Activated T-cell treated with anti-CD3 and anti-CD28 coated beads for 4 hours (primary cell): ENCODE results near the gene IRGC.

Experiments used
- DNase-seq: peaks from one replicate; pipeline ENCODE4 v3.0.0-alpha.2; 2020

Gene IRGC

GRCh38 chr19:43691755-43692154, 24.1 kb upstream of the IRGC start:
- DNase-seq, result no peak

- DNase-seq, result no peak
Measured at GRCh38 chr19:43692385-43692784, 23.5 kb upstream of the IRGC start.

- DNase-seq, result no peak
Measured at GRCh38 chr19:43692877-43693276, 23.0 kb upstream of the IRGC start.

- no peak for DNase-seq
Measured at GRCh38 chr19:43694553-43694952, 21.3 kb upstream of the IRGC start.

GRCh38 chr19:43695985-43696704, 19.7 kb upstream of the IRGC start:
- no peak for DNase-seq

GRCh38 chr19:43697295-43697694, 18.6 kb upstream of the IRGC start:
- DNase-seq, result no peak

- DNase-seq, result no peak
Measured at GRCh38 chr19:43699506-43700394, 16.1 kb upstream of the IRGC start.

- no peak for DNase-seq
Measured at GRCh38 chr19:43700395-43701000, 15.4 kb upstream of the IRGC start.

- DNase-seq, result no peak
Measured at GRCh38 chr19:43704002-43704705, 11.7 kb upstream of the IRGC start.

GRCh38 chr19:43705729-43706128, 10.1 kb upstream of the IRGC start:
- DNase-seq, result no peak

GRCh38 chr19:43707158-43707712, 8.6 kb upstream of the IRGC start:
- DNase-seq, result no peak

GRCh38 chr19:43708716-43709115, 7.2 kb upstream of the IRGC start:
- no peak for DNase-seq

- DNase-seq, result no peak
Measured at GRCh38 chr19:43711751-43712355, 4.0 kb upstream of the IRGC start.

- DNase-seq, result no peak
Measured at GRCh38 chr19:43713208-43713607, 2.7 kb upstream of the IRGC start.

GRCh38 chr19:43718627-43719377, 2.9 kb downstream of the IRGC start:
- no peak for DNase-seq

GRCh38 chr19:43719378-43719868, 3.5 kb downstream of the IRGC start:
- DNase-seq, result no peak

GRCh38 chr19:43719918-43720317, 4.0 kb downstream of the IRGC start:
- no peak for DNase-seq

GRCh38 chr19:43720936-43721335, 5.1 kb downstream of the IRGC start:
- no peak for DNase-seq

GRCh38 chr19:43721469-43722048, 5.7 kb downstream of the IRGC start:
- no peak for DNase-seq

GRCh38 chr19:43723588-43723987, 7.7 kb downstream of the IRGC start:
- no peak for DNase-seq

GRCh38 chr19:43724896-43725295, 9.0 kb downstream of the IRGC start:
- no peak for DNase-seq
